NCI-H510A treated with DMSO at 0.1 percent for 48 hours (cell line): ENCODE measurements around the gene CA12.
"Not testable (repeated sequence)": the region's sequence is repeated elsewhere in the genome, so short reads cannot be mapped to it uniquely, and the experiment has no call there.

Experiments used
- DNase-seq: peaks from one replicate; lab custom pipeline; 2025; lab: John Stamatoyannopoulos, UW

CA12 gene

GRCh38 chr15:63335543-63336240 is 46.0 kb downstream of the CA12 start:
- no peak for DNase-seq

GRCh38 chr15:63334821-63335220 is 46.8 kb downstream of the CA12 start:
- DNase-seq: no peak

- no peak for DNase-seq
Measured at GRCh38 chr15:63332367-63333124, 49.1 kb downstream of the CA12 start.

- no peak for DNase-seq
Measured at GRCh38 chr15:63331456-63331855, 50.2 kb downstream of the CA12 start.

GRCh38 chr15:63330926-63331325 is 50.7 kb downstream of the CA12 start:
- no peak for DNase-seq

GRCh38 chr15:63329567-63330350 is 51.9 kb downstream of the CA12 start:
- DNase-seq: peak; percentile 44

- DNase-seq: no peak
Measured at GRCh38 chr15:63327648-63328421, 53.8 kb downstream of the CA12 start.

GRCh38 chr15:63324770-63325169 is 56.9 kb downstream of the CA12 start:
- no peak for DNase-seq

- no peak for DNase-seq
Measured at GRCh38 chr15:63323798-63324563, 57.7 kb downstream of the CA12 start.

- DNase-seq: peak; percentile 7
Measured at GRCh38 chr15:63322541-63322940, 59.1 kb downstream of the CA12 start.

GRCh38 chr15:63321462-63321861 is 60.2 kb downstream of the CA12 start:
- no peak for DNase-seq

GRCh38 chr15:63320981-63321380 is 60.7 kb downstream of the CA12 start:
- not testable (repeated sequence) for DNase-seq

GRCh38 chr15:63320446-63320845 is 61.2 kb downstream of the CA12 start:
- DNase-seq: not testable (repeated sequence)

- DNase-seq: no peak
Measured at GRCh38 chr15:63319065-63319464, 62.6 kb downstream of the CA12 start.

- no peak for DNase-seq
Measured at GRCh38 chr15:63318344-63318743, 63.3 kb downstream of the CA12 start.

GRCh38 chr15:63314409-63314808 is 67.2 kb downstream of the CA12 start:
- DNase-seq: no peak

GRCh38 chr15:63313825-63314224 is 67.8 kb downstream of the CA12 start:
- DNase-seq: no peak

GRCh38 chr15:63312286-63312685 is 69.4 kb downstream of the CA12 start:
- DNase-seq: no peak

- DNase-seq: no peak
Measured at GRCh38 chr15:63310646-63311045, 71.0 kb downstream of the CA12 start.

GRCh38 chr15:63308947-63309346 is 72.7 kb downstream of the CA12 start:
- DNase-seq: no peak

- no peak for DNase-seq
Measured at GRCh38 chr15:63308491-63308890, 73.2 kb downstream of the CA12 start.
